Measurements from ENCODE around the gene PSMD14. TPM values are rescaled to one million over a fixed set of nuclear protein-coding genes. Genes with fewer than 3 reads are reported as not detected.

Gene PSMD14
- total RNA-seq, 1 experiment from 2014 or later: 205 TPM

- intact Hi-C loops (cut with micrococcal nuclease; ENCODE audit: unreplicated experiment): no loop called here
- Histone ChIP-seq H3K4me1 (ENCODE audit: insufficient read depth, low read length, poor library complexity, severe bottlenecking) (peaks cover 20% of the 10 kb centered on the region), H3K27me3 (replicated peaks; ENCODE audit: insufficient read depth, low read depth, low read length, poor library complexity) (no peaks in the 10 kb centered on the region), H3K9me3 (ENCODE audit: low read depth, low read length, poor library complexity, severe bottlenecking) (peaks cover 3% of the 10 kb centered on the region), H3K36me3 (ENCODE audit: insufficient read depth, low read length, poor library complexity, severe bottlenecking) (no peaks in the 10 kb centered on the region), H3K27ac (ENCODE audit: low read depth, low read length, poor library complexity, severe bottlenecking) (no peak overlapping the region), H3K4me3 (ENCODE audit: low read depth, low read length, poor library complexity, severe bottlenecking) (no peak overlapping the region)
- ChIA-PET CTCF (no interaction called here), POLR2A (ENCODE audit: low non-redundant PET) (no interaction called here)
- DNase-seq (ENCODE audit: low spot score): no peak
- BruUV-seq (replicated peaks): no TSS peak
- TF ChIP-seq CTCF (conservative IDR thresholded peaks at IDR 0.05; ENCODE audit: low read depth, low read length): no peak
- no peak for TF ChIP-seq EZH2 (IDR thresholded peaks at IDR 0.05; ENCODE audit: borderline replicate concordance, low read depth, low read length, poor library complexity, severe bottlenecking)
Observed at GRCh38 chr2:161430386-161430785, 122.2 kb downstream of the PSMD14 start.

DNA sequence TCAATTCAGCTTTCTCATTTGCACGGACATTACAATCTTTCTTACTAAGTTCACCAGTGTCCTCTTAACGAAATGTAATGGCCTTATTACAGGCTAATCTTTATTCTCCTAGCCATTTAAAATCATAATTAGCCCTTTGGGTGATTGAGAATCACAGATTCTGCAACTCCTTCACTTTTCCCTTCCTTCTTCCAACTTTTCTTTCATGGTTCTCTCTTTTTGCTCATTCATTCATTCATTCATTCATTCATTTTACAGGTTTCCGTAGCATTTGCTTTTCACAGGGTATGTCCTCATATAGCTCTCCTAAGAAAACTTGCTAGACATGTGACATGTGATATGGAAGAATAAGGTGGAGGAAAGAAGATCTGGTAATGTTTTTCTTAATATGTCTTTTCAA, 123.9 kb downstream of the PSMD14 start:
- no peak for TF ChIP-seq CTCF (conservative IDR thresholded peaks at IDR 0.05; ENCODE audit: low read depth, low read length)
- TF ChIP-seq EZH2 (IDR thresholded peaks at IDR 0.05; ENCODE audit: borderline replicate concordance, low read depth, low read length, poor library complexity, severe bottlenecking): no peak
- ChIA-PET POLR2A (ENCODE audit: low non-redundant PET) (no interaction called here), CTCF (no interaction called here)
- Histone ChIP-seq H3K36me3 (ENCODE audit: insufficient read depth, low read length, poor library complexity, severe bottlenecking) (no peaks in the 10 kb centered on the region), H3K27ac (ENCODE audit: low read depth, low read length, poor library complexity, severe bottlenecking) (no peak overlapping the region), H3K27me3 (replicated peaks; ENCODE audit: insufficient read depth, low read depth, low read length, poor library complexity) (no peaks in the 10 kb centered on the region), H3K9me3 (ENCODE audit: low read depth, low read length, poor library complexity, severe bottlenecking) (peaks cover 11% of the 10 kb centered on the region), H3K4me1 (ENCODE audit: insufficient read depth, low read length, poor library complexity, severe bottlenecking) (peaks cover 28% of the 10 kb centered on the region), H3K4me3 (ENCODE audit: low read depth, low read length, poor library complexity, severe bottlenecking) (no peak overlapping the region)
- intact Hi-C loops (cut with micrococcal nuclease; ENCODE audit: unreplicated experiment): no loop called here
- no TSS peak for BruUV-seq (replicated peaks)
- no peak for DNase-seq (ENCODE audit: low spot score)

DNA sequence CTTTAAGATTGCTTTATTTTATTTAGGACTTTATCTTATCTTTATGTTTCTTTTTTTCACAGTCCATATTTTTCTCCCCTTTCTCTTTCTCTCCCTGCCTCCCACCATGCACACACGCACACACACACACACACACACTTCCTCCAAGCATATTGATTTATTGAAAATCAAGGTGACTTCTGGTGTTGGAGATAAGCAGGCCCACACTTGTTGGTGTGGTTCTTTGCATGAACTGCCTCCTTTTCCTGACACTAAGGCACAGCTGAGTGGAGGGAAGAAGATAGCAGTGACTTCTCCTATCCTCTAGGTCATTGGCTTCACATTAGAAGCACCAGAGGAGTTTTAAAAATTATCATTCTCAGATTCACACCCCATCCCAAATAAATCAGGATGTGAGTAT, 125.9 kb downstream of the PSMD14 start:
- Histone ChIP-seq H3K27ac (ENCODE audit: low read depth, low read length, poor library complexity, severe bottlenecking) (no peak overlapping the region), H3K4me1 (ENCODE audit: insufficient read depth, low read length, poor library complexity, severe bottlenecking) (peaks cover 38% of the 10 kb centered on the region), H3K4me3 (ENCODE audit: low read depth, low read length, poor library complexity, severe bottlenecking) (no peak overlapping the region), H3K27me3 (replicated peaks; ENCODE audit: insufficient read depth, low read depth, low read length, poor library complexity) (no peaks in the 10 kb centered on the region), H3K36me3 (ENCODE audit: insufficient read depth, low read length, poor library complexity, severe bottlenecking) (no peaks in the 10 kb centered on the region), H3K9me3 (ENCODE audit: low read depth, low read length, poor library complexity, severe bottlenecking) (peaks cover 11% of the 10 kb centered on the region)
- no peak for DNase-seq (ENCODE audit: low spot score)
- ChIA-PET POLR2A (ENCODE audit: low non-redundant PET) (no interaction called here), CTCF (no interaction called here)
- no peak for TF ChIP-seq CTCF (conservative IDR thresholded peaks at IDR 0.05; ENCODE audit: low read depth, low read length)
- no peak for TF ChIP-seq EZH2 (IDR thresholded peaks at IDR 0.05; ENCODE audit: borderline replicate concordance, low read depth, low read length, poor library complexity, severe bottlenecking)
- intact Hi-C loops (cut with micrococcal nuclease; ENCODE audit: unreplicated experiment): no loop called here
- no TSS peak for BruUV-seq (replicated peaks)
